H1 (cell line): Measurements from ENCODE around the gene DCAF4. TPM values are rescaled to one million over a fixed set of nuclear protein-coding genes. Genes with fewer than 3 reads are reported as not detected.

Experiments used
- CTCF ChIA-PET: fragments of 300-600 bp; sonication (Branson Sonifier 250); formaldehyde crosslinking; loops from one replicate; lab custom pipeline; 2021; ENCODE audit not compliant: partially characterized antibody; lab: Charles Lee
- POLR2A ChIA-PET: fragments of 300-600 bp; sonication (Branson Sonifier 250); formaldehyde crosslinking; loops from one replicate; lab custom pipeline; 2021; ENCODE audit warnings: inconsistent platforms; ENCODE audit not compliant: partially characterized antibody; lab: Charles Lee
- DNase-seq, 2 experiments: peaks; one replicate each; pipeline versions ENCODE4 v3.0.0 to v3.0.0-alpha.2; 2010 to 2022; ENCODE audit warnings: low spot score in 2 of 2, low read depth in 1 of 2, mixed read lengths in 1 of 2
- FAIRE-seq: peaks from 2 replicates; lab custom pipeline; 2011; peaks lifted over from hg19 to GRCh38; lab: Jason Lieb, UNC
- H2AFZ ChIP-seq: 2 replicates; pipeline ENCODE4 v1.8.1; 2012; ENCODE audit warnings: low read length, inconsistent platforms
- H2AK5ac ChIP-seq: 2 replicates; pipeline ENCODE4 v1.6.1; 2013; ENCODE audit warnings: low read depth, low read length
- H2BK120ac ChIP-seq: replicated peaks from 2 replicates; pipeline ENCODE3; 2013; ENCODE audit warnings: low read depth, low read length, inconsistent platforms
- H2BK12ac ChIP-seq: 2 replicates; pipeline ENCODE4 v1.6.1; 2013; ENCODE audit warnings: low read depth, low read length
- H2BK15ac ChIP-seq: 2 replicates; pipeline ENCODE4 v1.6.1; 2013; ENCODE audit warnings: low read length
- H2BK20ac ChIP-seq: 2 replicates; pipeline ENCODE4 v1.6.1; 2013; ENCODE audit warnings: low read length
- H2BK5ac ChIP-seq: 2 replicates; pipeline ENCODE4 v1.6.1; 2013; ENCODE audit warnings: low read depth, low read length
- H3K14ac ChIP-seq: 2 replicates; pipeline ENCODE4 v1.6.1; 2013; ENCODE audit warnings: inconsistent platforms; ENCODE audit not compliant: insufficient read length
- H3K18ac ChIP-seq: 2 replicates; pipeline ENCODE4 v1.6.1; 2013; ENCODE audit warnings: low read length; ENCODE audit errors: extremely low read depth
- H3K23ac ChIP-seq: 2 replicates; pipeline ENCODE4 v1.6.1; 2013; ENCODE audit warnings: inconsistent platforms; ENCODE audit not compliant: insufficient read length
- H3K23me2 ChIP-seq: 2 replicates; pipeline ENCODE4 v1.6.1; 2013; ENCODE audit warnings: low read depth, low read length
- H3K27ac ChIP-seq: 2 replicates; pipeline ENCODE4 v1.6.1; 2011; ENCODE audit warnings: low read depth, low read length, inconsistent platforms
- H3K27me3 ChIP-seq, 4 experiments: replicated peaks in 1 of 4; 1 replicate in 1 of 4; 2 replicates in 3 of 4; pipeline versions ENCODE4 v1.6.1 to v1.8.1; 2011 to 2013; ENCODE audit warnings: low read length in 3 of 4, mild to moderate bottlenecking in 3 of 4, inconsistent platforms in 2 of 4, mixed read lengths in 2 of 4, moderate library complexity in 1 of 4; ENCODE audit not compliant: control insufficient read depth in 3 of 4, insufficient read depth in 3 of 4; ENCODE audit errors: extremely low read depth in 1 of 4
- H3K36me3 ChIP-seq, 4 experiments: 2 replicates each; pipeline versions ENCODE4 v1.6.1 to v1.8.1; 2011 to 2013; ENCODE audit warnings: mild to moderate bottlenecking in 4 of 4, low read length in 3 of 4, moderate library complexity in 2 of 4, control low read depth in 1 of 4, inconsistent platforms in 1 of 4; ENCODE audit not compliant: insufficient read depth in 4 of 4, control insufficient read depth in 2 of 4
- H3K4ac ChIP-seq: replicated peaks from 2 replicates; pipeline ENCODE3; 2013; ENCODE audit warnings: low read length, low read depth, mixed read lengths, inconsistent platforms; ENCODE audit not compliant: insufficient read length
- H3K4me1 ChIP-seq, 4 experiments: replicated peaks in 1 of 4; 1 replicate in 1 of 4; 2 replicates in 3 of 4; pipeline versions ENCODE4 v1.6.1 to v1.8.1; 2011 to 2013; ENCODE audit warnings: low read length in 3 of 4, inconsistent platforms in 2 of 4, mixed read lengths in 1 of 4; ENCODE audit not compliant: insufficient read depth in 4 of 4, control insufficient read depth in 3 of 4
- H3K4me2 ChIP-seq, 2 experiments: 2 replicates each; pipeline versions ENCODE4 v1.6.1 to v1.8.1; 2011 to 2013; ENCODE audit warnings: low read depth in 2 of 2, low read length in 2 of 2, control low read depth in 1 of 2, inconsistent platforms in 1 of 2, mild to moderate bottlenecking in 1 of 2; ENCODE audit not compliant: insufficient read depth in 1 of 2
- H3K4me3 ChIP-seq, 4 experiments: fragments of 200-600, 300-600 bp in 1 of 4; sonication (generic), shearing (Covaris generic), sonication (Bioruptor Twin) in 1 of 4; 2 replicates each; pipeline versions ENCODE4 v1.5.1 to v1.8.1; 2011 to 2016; ENCODE audit warnings: low read length in 4 of 4, low read depth in 3 of 4, control low read depth in 2 of 4, inconsistent platforms in 2 of 4, mild to moderate bottlenecking in 2 of 4, mixed read lengths in 1 of 4, moderate library complexity in 1 of 4; ENCODE audit not compliant: insufficient read depth in 2 of 4; ENCODE audit errors: extremely low read depth in 1 of 4
- H3K56ac ChIP-seq: replicated peaks from 2 replicates; pipeline ENCODE3; 2013; ENCODE audit warnings: low read depth, mild to moderate bottlenecking, mixed read lengths, low read length, inconsistent platforms; ENCODE audit not compliant: insufficient read length
- H3K79me1 ChIP-seq: 2 replicates; pipeline ENCODE4 v1.6.1; 2013; ENCODE audit warnings: low read depth, low read length, control low read depth
- H3K79me2 ChIP-seq, 2 experiments: 2 replicates each; pipeline versions ENCODE4 v1.6.1 to v1.8.1; 2012 to 2013; ENCODE audit warnings: low read length in 2 of 2, mild to moderate bottlenecking in 2 of 2, inconsistent platforms in 1 of 2; ENCODE audit not compliant: insufficient read depth in 2 of 2, control insufficient read depth in 1 of 2
- H3K9ac ChIP-seq, 4 experiments: replicated peaks in 1 of 4; 1 replicate in 1 of 4; 2 replicates in 3 of 4; pipeline versions ENCODE4 v1.6.1 to v1.8.1; 2011 to 2013; ENCODE audit warnings: low read depth in 3 of 4, low read length in 3 of 4, control low read depth in 2 of 4, mild to moderate bottlenecking in 2 of 4, moderate library complexity in 2 of 4, inconsistent platforms in 1 of 4; ENCODE audit errors: extremely low read depth in 1 of 4
- H3K9me3 ChIP-seq, 2 experiments: 2 replicates each; pipeline versions ENCODE4 v1.6.1 to v1.8.1; 2012 to 2013; ENCODE audit warnings: mild to moderate bottlenecking in 2 of 2, moderate library complexity in 2 of 2, control low read depth in 1 of 2, inconsistent platforms in 1 of 2, low read depth in 1 of 2, low read length in 1 of 2, mixed read lengths in 1 of 2; ENCODE audit not compliant: insufficient read depth in 2 of 2
- H4K20me1 ChIP-seq, 2 experiments: replicated peaks in 1 of 2; 2 replicates each; pipeline versions ENCODE3 to v1.8.1; 2011 to 2013; ENCODE audit warnings: inconsistent platforms in 2 of 2, low read length in 2 of 2, mild to moderate bottlenecking in 1 of 2; ENCODE audit not compliant: insufficient read depth in 2 of 2, control insufficient read depth in 1 of 2
- H4K5ac ChIP-seq: 2 replicates; pipeline ENCODE4 v1.6.1; 2013; ENCODE audit warnings: low read length, low read depth, mixed read lengths, inconsistent platforms; ENCODE audit not compliant: insufficient read length
- H4K8ac ChIP-seq: 2 replicates; pipeline ENCODE4 v1.8.0; 2013; ENCODE audit warnings: mild to moderate bottlenecking, moderate library complexity, low read length, inconsistent platforms; ENCODE audit not compliant: insufficient read depth; ENCODE audit errors: extremely low read depth
- H4K91ac ChIP-seq: replicated peaks from 2 replicates; pipeline ENCODE3; 2013; ENCODE audit warnings: low read length, mixed read lengths, inconsistent platforms; ENCODE audit not compliant: insufficient read length
- CEBPB ChIP-seq: IDR thresholded peaks from 2 replicates; pipeline ENCODE4 v1.6.1; 2012; ENCODE audit warnings: low read depth, low read length
- EGR1 ChIP-seq: IDR thresholded peaks from 2 replicates; pipeline ENCODE4 v1.6.1; 2011; ENCODE audit warnings: low read depth, low read length, borderline replicate concordance
- GTF2F1 ChIP-seq: IDR thresholded peaks from 2 replicates; pipeline ENCODE4 v1.6.1; 2012; ENCODE audit warnings: low read depth, low read length, improper control_type of control experiment, borderline replicate concordance
- JUN ChIP-seq: IDR thresholded peaks from 2 replicates; pipeline ENCODE4 v1.6.1; 2011; ENCODE audit warnings: low read depth, mild to moderate bottlenecking, improper control_type of control experiment, low read length
- PHF8 ChIP-seq: fragments of 200-600 bp; sonication (generic); conservative IDR thresholded peaks from 2 replicates; pipeline ENCODE4 v1.7.1; 2012; ENCODE audit warnings: low read depth, mild to moderate bottlenecking, inconsistent platforms, low read length, moderate library complexity
- POLR2A ChIP-seq, 2 experiments: IDR thresholded peaks; 1 replicate in 1 of 2; 2 replicates in 1 of 2; pipeline ENCODE4 v1.6.1; 2011; ENCODE audit warnings: low read depth in 2 of 2, low read length in 2 of 2, mild to moderate bottlenecking in 2 of 2; ENCODE audit errors: control extremely low read depth in 1 of 2
- TEAD4 ChIP-seq: IDR thresholded peaks from 2 replicates; pipeline ENCODE4 v1.6.1; 2012; ENCODE audit warnings: low read depth, low read length, inconsistent platforms, mixed read lengths
- WGBS, 2 experiments: shearing (Covaris generic) in 1 of 2; methylation state at CpG; one replicate each; pipeline versions ENCODE4 v1.1.6 to v1.1.7; 2013 to 2015; ENCODE audit warnings: low lambda C conversion rate in 2 of 2, mixed read lengths in 2 of 2, inconsistent platforms in 1 of 2, low coverage in 1 of 2, missing lambda C conversion rate in 1 of 2; ENCODE audit not compliant: insufficient replicate concordance in 2 of 2, insufficient coverage in 1 of 2, insufficient read length in 1 of 2; ENCODE audit errors: extremely low coverage in 1 of 2, missing lambda C conversion rate in 1 of 2; 5-methylcytosine and 5-hydroxymethylcytosine counted together
- polyA plus RNA-seq, 7 experiments: library from polyadenylated mRNA; depleted of rRNA in 3 of 7; stranded (reverse) in 5 of 7; unstranded in 2 of 7; fragments of >200 nt in 5 of 7; fragments of 200-250 nt in 2 of 7; gene quantifications; 1 replicate in 5 of 7; 2 replicates in 1 of 7; 4 replicates in 1 of 7; pipeline versions ENCODE4 v1.2.1 to v1.2.3, GENCODE V29; 2011 to 2013; ENCODE audit warnings: missing spikeins in 2 of 7, mixed read lengths in 2 of 7
- total RNA-seq: library from RNA; stranded (reverse); fragmentation: NEBNext Ultra II Directional; extraction: Animal tissue kit (Norgen Biotek cat#: 25700); gene quantifications from 2 replicates; pipeline ENCODE4 v1.2.1, GENCODE V29; 2021

Gene DCAF4
- total and polyA plus RNA-seq, 2 of the 8 experiments (the other 6 are each of a cell fraction or from before 2014, with no cell fraction given): 17.0 to 21.1 TPM

DNA sequence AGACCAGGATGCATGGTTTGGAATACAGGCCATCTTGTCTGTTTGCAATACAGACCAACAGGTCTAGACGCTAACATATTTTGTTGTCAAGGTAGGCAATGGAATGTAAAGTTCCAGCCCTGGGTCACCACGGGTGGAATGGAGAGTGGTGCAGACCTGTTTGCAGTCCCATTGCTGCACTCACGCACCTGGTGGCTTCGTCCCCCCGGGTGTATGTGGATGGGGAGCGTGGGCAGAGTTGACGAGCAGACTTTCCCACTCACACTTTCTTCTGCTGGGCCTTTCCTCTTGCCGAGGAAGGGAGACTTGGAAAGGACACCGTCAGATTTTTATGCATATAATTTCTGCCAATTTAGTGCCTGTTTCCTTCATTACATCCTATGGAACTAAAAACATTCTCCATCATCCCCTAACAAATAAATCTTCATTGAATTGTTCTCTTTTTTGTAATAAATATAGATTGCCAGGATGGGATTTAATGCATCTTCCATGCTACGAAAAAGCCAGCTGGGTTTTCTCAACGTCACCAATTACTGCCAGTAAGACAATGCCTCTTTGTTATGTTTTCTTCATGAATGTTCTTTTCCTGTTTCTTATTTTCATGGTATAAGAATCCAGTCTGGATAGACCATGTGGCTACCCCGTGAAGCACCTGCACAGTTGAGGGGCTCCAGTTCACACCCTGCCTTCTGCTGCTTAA is 15.2 kb downstream of the DCAF4 start:
- no peaks in the 10 kb centered on the region; the same call in 1 of the 2 replicates for H3K79me1 ChIP-seq
- H3K79me2 ChIP-seq: no peaks in the 10 kb centered on the region
- H3K14ac ChIP-seq: no peak overlapping the region
- H3K23ac ChIP-seq: no peak overlapping the region
- no peak overlapping the region for H2BK20ac ChIP-seq
- no peak overlapping the region for H3K4me3 ChIP-seq
- H2BK120ac ChIP-seq: no peak overlapping the region
- no peak overlapping the region for H2BK12ac ChIP-seq
- POLR2A ChIA-PET: interaction anchor here (0.6 kb wide), 1 partner anchor 28 kb away, joined by 3 read pairs; no protein-coding TSS in a partner anchor
- H2BK15ac ChIP-seq: no peak overlapping the region
- H2AK5ac ChIP-seq: no peak overlapping the region
- no peaks in the 10 kb centered on the region for H3K4me1 ChIP-seq
- no peak overlapping the region for H4K91ac ChIP-seq
- no peak overlapping the region for H3K27ac ChIP-seq
- no peak overlapping the region for H3K56ac ChIP-seq
- no peak overlapping the region for H4K8ac ChIP-seq
- H3K23me2 ChIP-seq: no peaks in the 10 kb centered on the region
- H3K27me3 ChIP-seq: no peaks in the 10 kb centered on the region
- H3K4me2 ChIP-seq: no peak overlapping the region
- H4K5ac ChIP-seq: no peak overlapping the region
- H3K18ac ChIP-seq: no peak overlapping the region
- 95% methylated on average over 12 of the region's 12 CpGs; no CpG with 5 or more reads in 1 of the 2 experiments for WGBS, 2 experiments
- peaks cover 3 to 20% (median 15%) of the 10 kb centered on the region in 4 experiments; a peak in 7 of 8 replicates for H3K36me3 ChIP-seq
- H2AFZ ChIP-seq: no peak overlapping the region
- no peak overlapping the region for H3K9ac ChIP-seq
- no peak overlapping the region for H3K4ac ChIP-seq
- DNase-seq (no peak), FAIRE-seq (no peak)
- H3K9me3 ChIP-seq: 0 out of 4 replicates have a peak, but pooled peaks cover 0 to 4% of the 10 kb centered on the region in 2 experiments
- H4K20me1 ChIP-seq: peaks cover 0 to 1% of the 10 kb centered on the region in 2 experiments
- H2BK5ac ChIP-seq: no peak overlapping the region
- TF ChIP-seq GTF2F1 (no peak), POLR2A (IDR thresholded peaks at IDR 0.05; ENCODE audit: control extremely low read depth in 1 of 2, low read depth in 2 of 2, low read length in 2 of 2) (no peak), PHF8 (no peak), TEAD4 (no peak), EGR1 (no peak), JUN (no peak), CEBPB (no peak)
- CTCF ChIA-PET: interaction anchor here (1.1 to 3.1 kb wide), 7 partner anchors 8 to 428 kb away, joined by 3 to 16 read pairs (median 5); no protein-coding TSS in a partner anchor
